ENCODE measurements around the gene SEC63.

GRCh38 chr6:107870381-107870780 is 87.6 kb downstream of the SEC63 start:
- TF ChIP-seq CTCF (IDR thresholded peaks at IDR 0.05), result no peak
- TF ChIP-seq EP300 (IDR thresholded peaks at IDR 0.05), result no peak
- TF ChIP-seq POLR2AphosphoS5 (IDR thresholded peaks at IDR 0.05), result no peak
- TF ChIP-seq POLR2A (IDR thresholded peaks at IDR 0.05), result no peak

All from stomach (tissue), 4 donors.